ENCODE measurements around the gene PRAMEF15. TPM values are rescaled to one million over a fixed set of nuclear protein-coding genes. Genes with fewer than 3 reads are reported as not detected.
"Not testable (repeated sequence)": the region's sequence is repeated elsewhere in the genome, so short reads cannot be mapped to it uniquely, and the experiment has no call there.

PRAMEF15 gene
- polyA plus RNA-seq (2012; ENCODE audit: missing spikeins) = not detected

- not testable (repeated sequence) for FAIRE-seq
Measured at GRCh38 chr1:13315281-13315680, at the start of gene PRAMEF15. PRAMEF15 (plus strand) TSS chr1:13315581; CDS start chr1:13318408, 2,827 bp downstream.

GRCh38 chr1:13277016-13277415 lies 38.4 kb upstream of the PRAMEF15 start:
- not testable (repeated sequence) for FAIRE-seq; DNase-seq (ENCODE audit: insufficient read length)

More at GRCh38 chr1:13315281-13315680, at the start of gene PRAMEF15:
- not testable (repeated sequence) for DNase-seq (ENCODE audit: insufficient read length)

DNA sequence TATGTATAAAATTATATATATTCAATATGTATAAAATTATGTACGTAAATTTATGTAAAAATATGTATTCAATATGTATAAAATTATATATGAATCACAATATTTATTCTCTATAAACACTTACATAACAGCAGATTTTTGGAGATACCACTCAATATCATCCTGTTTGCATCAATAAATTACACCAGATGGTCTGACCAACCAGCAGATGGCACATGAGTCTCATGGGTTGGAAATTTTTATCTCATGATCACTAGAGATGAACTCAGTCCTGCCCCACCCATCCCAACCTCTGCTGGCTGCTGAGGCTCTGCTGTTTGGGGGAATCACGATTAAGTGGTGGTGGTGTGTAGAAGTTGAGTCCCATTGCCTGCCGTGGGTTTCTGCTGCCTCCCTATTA lies 35.8 kb upstream of the PRAMEF15 start:
- FAIRE-seq; DNase-seq (ENCODE audit: insufficient read length): not testable (repeated sequence)

DNA sequence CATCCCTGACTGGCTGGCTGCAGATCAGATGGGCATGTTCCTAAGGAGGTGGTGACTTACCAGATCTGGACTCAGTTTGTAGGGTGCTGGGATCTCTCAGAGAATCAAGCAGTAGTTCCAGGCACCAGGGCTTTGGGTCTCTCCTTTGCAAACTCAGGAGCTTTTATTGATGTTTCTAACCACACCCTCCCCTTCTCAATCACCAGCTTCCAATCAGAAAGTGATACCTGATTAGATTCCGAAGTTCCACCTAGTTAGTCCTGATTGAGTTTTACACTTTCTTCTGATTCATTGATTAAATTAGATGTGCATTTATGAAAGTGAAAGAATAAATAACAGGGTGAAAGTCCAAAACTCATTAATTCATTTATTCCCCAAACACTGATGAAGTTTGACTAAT lies 30.3 kb upstream of the PRAMEF15 start, which contains the start of gene PRAMEF8:
TSS of gene PRAMEF8 (minus strand) at position 101 of the 400 bp plus-strand sequence. CDS start 1,046 bp downstream, outside the sequence.
- not testable (repeated sequence) for FAIRE-seq; DNase-seq (ENCODE audit: insufficient read length)

DNA sequence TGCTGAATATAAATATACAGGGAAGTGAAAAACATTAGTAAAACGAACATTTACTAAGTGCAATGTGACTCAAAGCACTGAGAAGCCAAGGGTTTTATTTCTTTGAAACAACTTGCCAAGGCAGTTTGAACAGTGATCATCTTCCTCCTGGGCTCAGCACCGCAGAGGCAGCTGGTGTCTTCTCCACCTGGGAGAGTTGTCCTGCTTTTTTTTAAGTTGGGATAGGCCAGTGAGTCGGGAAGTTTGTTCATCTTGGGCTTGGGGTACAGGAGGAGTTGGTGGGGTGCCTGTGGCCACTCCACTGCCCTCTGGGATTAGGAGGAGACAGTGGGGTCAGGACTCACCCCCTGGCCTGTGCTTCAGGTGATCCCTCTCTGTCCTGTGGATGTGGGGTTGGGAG lies 26.4 kb upstream of the PRAMEF15 start:
- FAIRE-seq = not testable (repeated sequence)

DNA sequence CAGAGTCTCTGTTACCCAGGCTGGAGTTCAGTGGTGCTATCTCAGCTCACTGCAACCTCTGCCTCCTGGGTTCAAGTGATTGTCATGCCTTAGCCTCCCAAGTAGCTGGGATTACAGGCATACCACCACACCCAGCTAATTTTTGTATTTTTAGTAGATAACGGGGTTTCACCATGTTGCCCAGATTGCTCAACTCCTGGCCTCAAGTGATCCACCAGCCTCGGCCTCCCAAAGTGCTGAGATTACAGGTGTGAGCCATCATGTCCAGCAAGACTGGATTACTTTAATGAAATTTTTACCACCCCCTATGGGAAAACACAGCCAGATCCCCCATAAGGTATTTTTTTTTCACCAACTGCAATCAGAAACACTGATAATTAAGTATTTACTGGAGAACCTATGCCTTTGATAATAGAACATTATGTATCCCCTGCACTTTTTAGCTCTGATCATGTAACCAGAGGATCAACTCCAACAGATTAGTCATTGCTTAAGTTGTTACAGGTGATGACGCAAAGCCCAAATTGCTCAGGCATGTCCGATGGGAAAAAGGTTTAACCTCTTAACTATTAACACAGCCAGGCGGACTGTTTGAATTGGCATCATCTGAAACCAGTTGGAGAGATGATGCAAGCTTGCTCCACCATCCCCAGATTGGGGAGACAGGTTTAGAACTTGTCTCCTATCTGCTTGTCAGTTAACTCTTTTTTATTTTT lies 18.0 kb upstream of the PRAMEF15 start:
- not testable (repeated sequence) for FAIRE-seq; DNase-seq (ENCODE audit: insufficient read length)

More for the DNA sequence above, 26.4 kb upstream of the PRAMEF15 start:
- DNase-seq (ENCODE audit: insufficient read length) = not testable (repeated sequence)

- not testable (repeated sequence) for DNase-seq (ENCODE audit: insufficient read length); FAIRE-seq
Measured at GRCh38 chr1:13298699-13299098, 16.7 kb upstream of the PRAMEF15 start.

GRCh38 chr1:13302197-13302596 lies 13.2 kb upstream of the PRAMEF15 start:
- FAIRE-seq; DNase-seq (ENCODE audit: insufficient read length): not testable (repeated sequence)

DNA sequence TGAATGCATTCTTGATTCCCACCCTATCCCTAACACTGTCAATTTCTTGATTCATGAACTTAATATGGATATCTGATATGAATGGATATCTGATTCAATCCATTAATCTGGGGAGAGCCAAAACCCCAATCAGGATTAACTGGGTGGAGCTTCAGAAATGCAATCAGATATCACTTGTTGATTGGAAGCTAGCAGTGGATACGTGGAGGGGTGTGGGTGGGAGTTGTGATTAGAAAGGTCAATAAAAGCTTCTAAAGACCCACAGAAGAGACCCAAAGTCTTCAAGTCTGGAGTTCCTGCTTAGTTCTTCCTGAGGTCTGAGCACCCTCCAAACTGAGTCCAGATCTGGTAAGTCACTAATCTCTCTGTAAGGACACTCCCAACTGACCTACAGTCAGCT lies 12.1 kb upstream of the PRAMEF15 start, which contains the start of gene PRAMEF33:
TSS of gene PRAMEF33 (plus strand) at position 301 of the 400 bp plus-strand sequence. CDS start 2,416 bp downstream, outside the sequence.
- not testable (repeated sequence) for FAIRE-seq; DNase-seq (ENCODE audit: insufficient read length)

DNA sequence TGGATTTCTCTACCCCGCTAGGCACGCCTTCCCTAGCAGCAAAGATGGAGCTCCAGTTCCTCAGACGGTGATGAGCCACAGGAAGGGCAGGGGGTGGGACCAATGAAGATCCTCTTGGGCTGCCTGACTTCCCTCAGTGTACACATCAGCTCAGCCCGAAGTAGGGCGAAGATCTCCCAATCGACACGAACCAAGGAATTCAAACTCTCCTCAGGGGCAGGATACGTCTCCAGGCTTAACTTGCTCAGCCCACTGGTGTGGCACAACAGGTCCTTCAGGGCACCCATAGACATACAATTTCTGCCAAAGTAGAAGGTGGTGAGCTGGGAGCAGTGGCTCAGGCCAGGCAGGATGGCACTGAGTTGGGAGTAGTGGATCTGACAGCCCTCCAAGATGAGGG lies 27.1 kb downstream of the PRAMEF15 start:
- FAIRE-seq; DNase-seq (ENCODE audit: insufficient read length): not testable (repeated sequence)

GRCh38 chr1:13347034-13347433 lies 31.7 kb downstream of the PRAMEF15 start, which contains the start of gene PRAMEF14:
PRAMEF14 (minus strand) TSS chr1:13347134; CDS start chr1:13345314, 1,820 bp downstream.
- not testable (repeated sequence) for FAIRE-seq; DNase-seq (ENCODE audit: insufficient read length)

DNA sequence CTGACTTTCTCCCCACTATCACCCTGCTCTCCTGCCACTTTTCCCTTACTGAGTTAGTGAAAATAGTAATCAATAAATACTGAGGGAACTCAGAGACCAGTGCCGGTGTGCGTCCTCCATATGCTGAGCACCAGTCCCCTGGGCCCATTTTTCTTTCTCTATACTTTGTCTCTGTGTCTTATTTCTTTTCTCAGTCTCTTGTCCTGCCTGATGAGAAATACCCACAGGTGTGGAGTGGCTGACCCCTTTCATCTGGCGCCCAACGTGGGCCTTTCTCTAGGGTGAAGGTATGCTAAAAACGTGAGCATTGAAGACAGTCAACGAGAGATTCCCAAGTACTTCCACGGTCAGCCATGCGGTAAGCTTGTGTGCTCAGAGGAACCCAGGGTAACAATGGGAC lies 38.1 kb downstream of the PRAMEF15 start:
- not testable (repeated sequence) for DNase-seq (ENCODE audit: insufficient read length); FAIRE-seq

GRCh38 chr1:13354475-13354874 lies 39.1 kb downstream of the PRAMEF15 start:
- DNase-seq (ENCODE audit: insufficient read length); FAIRE-seq: not testable (repeated sequence)

DNA sequence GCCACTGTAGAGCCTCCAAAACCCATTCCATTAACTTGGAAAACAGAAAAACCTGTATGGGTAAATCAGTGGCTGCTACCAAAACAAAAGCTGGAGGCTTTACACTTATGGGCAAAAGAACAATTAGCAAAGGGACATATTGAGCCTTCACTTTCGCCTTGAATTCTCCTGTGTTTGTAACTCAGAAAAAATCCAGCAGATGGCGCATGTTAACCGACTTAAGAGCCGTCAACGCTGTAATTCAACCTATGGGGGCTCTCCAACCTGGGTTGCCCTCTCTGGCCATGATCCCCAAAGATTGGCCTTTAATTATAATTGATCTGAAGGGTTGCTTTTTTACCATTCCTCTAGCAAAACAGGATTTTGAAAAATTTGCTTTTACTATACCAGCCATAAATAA lies 41.4 kb downstream of the PRAMEF15 start:
- not testable (repeated sequence) for FAIRE-seq
- DNase-seq (ENCODE audit: insufficient read length) = peak; percentile 1

GRCh38 chr1:13362364-13362763 lies 47.0 kb downstream of the PRAMEF15 start:
- DNase-seq (ENCODE audit: insufficient read length); FAIRE-seq: not testable (repeated sequence)

DNA sequence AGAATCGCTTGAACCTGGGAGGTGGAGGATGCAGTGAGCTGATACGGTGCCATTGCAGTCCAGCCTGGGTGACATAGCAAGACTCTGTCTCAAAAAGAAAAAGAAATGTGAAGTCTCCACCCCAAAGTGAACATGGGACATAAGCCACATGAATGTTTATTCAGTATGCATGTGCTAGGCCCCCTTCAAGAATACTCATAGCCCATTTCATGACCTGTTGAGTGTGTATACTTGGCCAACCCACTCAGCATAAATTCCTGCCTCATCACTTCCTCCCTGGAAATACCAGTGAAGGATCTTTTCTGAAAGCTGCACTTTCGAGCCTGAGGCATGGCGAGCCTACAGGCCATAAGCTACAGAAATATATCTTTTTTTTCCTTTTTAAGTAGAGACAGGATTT lies 49.5 kb downstream of the PRAMEF15 start:
- not testable (repeated sequence) for DNase-seq (ENCODE audit: insufficient read length); FAIRE-seq

DNA sequence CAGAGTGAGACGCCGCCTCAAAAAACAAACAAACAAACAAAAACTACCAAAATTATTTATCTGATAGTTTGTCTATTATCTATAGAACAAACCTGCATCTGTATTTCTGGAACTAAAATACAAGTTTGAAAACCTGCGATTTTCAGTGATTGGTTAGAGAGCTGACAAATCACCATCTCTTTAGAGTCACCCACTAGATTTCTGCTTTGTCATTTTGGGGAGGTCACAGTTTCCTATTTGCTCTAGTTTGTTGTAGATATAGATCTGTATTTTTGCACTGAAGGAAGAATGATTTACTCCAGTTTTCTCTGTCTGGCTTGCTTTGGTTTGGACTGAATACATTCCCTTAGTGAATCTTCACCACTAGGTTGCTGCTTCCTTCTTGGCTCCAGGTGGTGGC lies 51.2 kb downstream of the PRAMEF15 start:
- not testable (repeated sequence) for FAIRE-seq; DNase-seq (ENCODE audit: insufficient read length)

- not testable (repeated sequence) for DNase-seq (ENCODE audit: insufficient read length); FAIRE-seq
Measured at GRCh38 chr1:13368544-13368943, 53.2 kb downstream of the PRAMEF15 start.

Measured in GM12892 (cell line).